GM19372 (cell line): ENCODE measurements around the gene MYL11.
A peak's percentile ranks its signal among the peaks of the same experiment; 100 is the strongest.

Experiments used
- ATAC-seq: cut with Tn5 transposase; IDR thresholded peaks from one replicate; pipeline ENCODE4 v1.9.1; 2021; ENCODE audit warnings: mild to moderate bottlenecking, low read depth, moderate library complexity; ENCODE audit not compliant: unreplicated experiment

Gene MYL11

GRCh38 chr16:30416624-30417528 lies 42.3 kb downstream of the MYL11 start:
- ATAC-seq = no peak

GRCh38 chr16:30417529-30418349 lies 43.1 kb downstream of the MYL11 start:
- ATAC-seq = peak; percentile 86

GRCh38 chr16:30418350-30419181 lies 44.0 kb downstream of the MYL11 start:
- no peak for ATAC-seq

- no peak for ATAC-seq
These were observed 46.4 kb downstream of the MYL11 start for GRCh38 chr16:30421010-30421409.
